HCT116 (cell line): ENCODE measurements around the gene MYRFL. TPM values are rescaled to one million over a fixed set of nuclear protein-coding genes. Genes with fewer than 3 reads are reported as not detected.

Experiments
- ATAC-seq: fragments of 200-7000 bp; cut with Tn5 transposase; 2 replicates; pipeline ENCODE4 v1.9.1; 2020; ENCODE audit warnings: mild to moderate bottlenecking, moderate library complexity
- BruUV-seq: library from RNA; stranded (reverse); fragments of 400-500 nt; replicated peaks from 2 replicates; lab custom pipeline; 2021; lab: Mats Ljungman, UMichigan
- CTCF ChIA-PET: fragments of 300-600 bp; sonication (Branson Sonifier 250); formaldehyde crosslinking; loops from one replicate; lab custom pipeline; 2021; ENCODE audit warnings: antibody characterized with exemption; lab: Charles Lee
- POLR2A ChIA-PET: fragments of 300-600, 350-600 bp; sonication (Branson Sonifier 250); formaldehyde crosslinking; loops from one replicate; lab custom pipeline; 2021; ENCODE audit warnings: antibody characterized with exemption; lab: Charles Lee
- RAD21 ChIA-PET, 2 experiments: fragments of 300-600 bp; sonication (Branson Sonifier 250); formaldehyde crosslinking; loops; one replicate each; lab custom pipeline; 2023; ENCODE audit warnings: low total read pairs in 2 of 2; ENCODE audit not compliant: uncharacterized antibody in 2 of 2, unreplicated experiment in 2 of 2, low non-redundant PET in 1 of 2; lab: Charles Lee
- DNase-seq: peaks from one replicate; pipeline ENCODE4 v3.0.0-alpha.2; 2010; ENCODE audit warnings: low read depth, low spot score
- H2AFZ ChIP-seq: fragments of 200-600 bp; shearing (Covaris generic), sonication (generic); 2 replicates; pipeline ENCODE4 v1.6.1; 2017; ENCODE audit warnings: low read depth, mixed run types, mixed read lengths, antibody characterized with exemption, low read length; ENCODE audit not compliant: poor library complexity, severe bottlenecking
- H3K27ac ChIP-seq: 2 replicates; pipeline ENCODE4 v1.5.1; 2012; ENCODE audit warnings: low read depth, low read length
- H3K27me3 ChIP-seq: fragments of 200-600 bp; sonication (generic); 2 replicates; pipeline ENCODE4 v1.6.1; 2016; ENCODE audit warnings: mixed run types, low read length, mixed read lengths; ENCODE audit not compliant: insufficient read depth
- H3K36me3 ChIP-seq, 2 experiments: fragments of 200-500 bp in 1 of 2; fragments of 200-600 bp in 1 of 2; sonication (Bioruptor generic) in 1 of 2; sonication (generic) in 1 of 2; 2 replicates each; pipeline versions ENCODE4 v1.5.1 to v1.6.1; 2014 to 2016; ENCODE audit warnings: low read length in 2 of 2, inconsistent platforms in 1 of 2, mixed read lengths in 1 of 2, mixed run types in 1 of 2; ENCODE audit not compliant: insufficient read depth in 2 of 2, control insufficient read depth in 1 of 2
- H3K4me1 ChIP-seq, 2 experiments: fragments of 200-600 bp in 1 of 2; sonication (generic) in 1 of 2; 2 replicates each; pipeline versions ENCODE4 v1.5.1 to v1.6.1; 2012 to 2017; ENCODE audit warnings: low read length in 2 of 2, inconsistent platforms in 1 of 2, mild to moderate bottlenecking in 1 of 2, mixed read lengths in 1 of 2, mixed run types in 1 of 2, moderate library complexity in 1 of 2; ENCODE audit not compliant: insufficient read depth in 2 of 2, control insufficient read depth in 1 of 2
- H3K4me2 ChIP-seq: fragments of 200-600 bp; sonication (generic); 2 replicates; pipeline ENCODE4 v1.6.1; 2017; ENCODE audit warnings: mixed run types, low read length, mixed read lengths
- H3K4me3 ChIP-seq, 2 experiments: fragments of 200-600 bp in 1 of 2; sonication (generic) in 1 of 2; replicated peaks in 1 of 2; 2 replicates each; pipeline ENCODE4 v1.5.1; 2011 to 2016; ENCODE audit warnings: low read length in 2 of 2, control low read depth in 1 of 2, low read depth in 1 of 2, mild to moderate bottlenecking in 1 of 2, mixed read lengths in 1 of 2, mixed run types in 1 of 2
- H3K79me2 ChIP-seq: fragments of 200-600 bp; sonication (generic); 2 replicates; pipeline ENCODE4 v1.6.1; 2017; ENCODE audit warnings: mild to moderate bottlenecking, mixed run types, low read length, moderate library complexity, mixed read lengths; ENCODE audit not compliant: insufficient read depth
- H3K9ac ChIP-seq: fragments of 200-600 bp; sonication (generic); 2 replicates; pipeline ENCODE4 v1.6.1; 2016; ENCODE audit warnings: low read length, mixed read lengths
- H3K9me2 ChIP-seq: fragments of 200-600 bp; sonication (generic), shearing (Covaris generic); 2 replicates; pipeline ENCODE4 v1.6.1; 2017; ENCODE audit warnings: mixed run types, mild to moderate bottlenecking, moderate library complexity; ENCODE audit not compliant: insufficient read depth
- H3K9me3 ChIP-seq, 2 experiments: fragments of 200-500 bp in 1 of 2; fragments of 200-600 bp in 1 of 2; sonication (Bioruptor generic) in 1 of 2; sonication (generic) in 1 of 2; 2 replicates each; pipeline ENCODE4 v1.6.1; 2014 to 2017; ENCODE audit warnings: low read length in 2 of 2, mixed read lengths in 2 of 2, inconsistent platforms in 1 of 2, low read depth in 1 of 2, mild to moderate bottlenecking in 1 of 2, mixed run types in 1 of 2, moderate library complexity in 1 of 2; ENCODE audit not compliant: control insufficient read depth in 1 of 2, insufficient read depth in 1 of 2
- H4K20me1 ChIP-seq: fragments of 200-600 bp; sonication (generic), shearing (Covaris generic); 2 replicates; pipeline ENCODE4 v1.6.1; 2017; ENCODE audit warnings: mixed run types, mild to moderate bottlenecking, moderate library complexity; ENCODE audit not compliant: insufficient read depth
- CBX3 ChIP-seq: IDR thresholded peaks from 2 replicates; pipeline ENCODE4 v1.6.1; 2012; ENCODE audit warnings: low read depth
- CEBPB ChIP-seq: IDR thresholded peaks from 2 replicates; pipeline ENCODE4 v1.6.1; 2012; ENCODE audit warnings: low read depth
- CTCF ChIP-seq, 3 experiments: fragments of 200-600 bp in 1 of 3; sonication (generic) in 1 of 3; IDR thresholded peaks in 2 of 3; conservative IDR thresholded peaks in 1 of 3; 2 replicates each; pipeline ENCODE4 v1.5.1; 2012 to 2017; ENCODE audit warnings: low read depth in 2 of 3, low read length in 2 of 3, antibody characterized with exemption in 1 of 3, borderline replicate concordance in 1 of 3, control low read depth in 1 of 3, mild to moderate bottlenecking in 1 of 3, mixed read lengths in 1 of 3, mixed run types in 1 of 3, moderate library complexity in 1 of 3; ENCODE audit not compliant: insufficient read depth in 1 of 3
- EGR1 ChIP-seq: IDR thresholded peaks from 2 replicates; pipeline ENCODE4 v1.6.1; 2012; ENCODE audit warnings: low read depth
- EZH2phosphoT487 ChIP-seq: fragments of 200-600 bp; IDR thresholded peaks from 2 replicates; pipeline ENCODE4 v1.6.1; 2018; ENCODE audit warnings: antibody characterized with exemption, borderline replicate concordance
- FOSL1 ChIP-seq: IDR thresholded peaks from 2 replicates; pipeline ENCODE4 v1.6.1; 2012; ENCODE audit warnings: low read depth
- MAX ChIP-seq: IDR thresholded peaks from 2 replicates; pipeline ENCODE4 v1.6.1; 2012
- POLR2A ChIP-seq: IDR thresholded peaks from 2 replicates; pipeline ENCODE4 v1.7.0; 2011; ENCODE audit warnings: borderline replicate concordance; ENCODE audit not compliant: insufficient read depth, insufficient read length; ENCODE audit errors: extremely low read depth
- SIN3A ChIP-seq: IDR thresholded peaks from 2 replicates; pipeline ENCODE4 v1.6.1; 2012; ENCODE audit warnings: low read depth
- SP1 ChIP-seq: IDR thresholded peaks from 2 replicates; pipeline ENCODE4 v1.6.1; 2012; ENCODE audit warnings: low read depth
- SRF ChIP-seq: IDR thresholded peaks from 2 replicates; pipeline ENCODE4 v1.6.1; 2012; ENCODE audit warnings: low read depth
- YY1 ChIP-seq: IDR thresholded peaks from 2 replicates; pipeline ENCODE4 v1.6.1; 2011; ENCODE audit warnings: low read length, low read depth, moderate library complexity, mild to moderate bottlenecking; ENCODE audit not compliant: insufficient replicate concordance; ENCODE audit errors: extremely low read depth
- ZFX ChIP-seq: fragments of 450-650 bp; IDR thresholded peaks from 2 replicates; pipeline ENCODE4 v1.6.1; 2017
- ZNF274 ChIP-seq: fragments of 200-500 bp; sonication (Bioruptor generic); IDR thresholded peaks from 2 replicates; pipeline ENCODE4 v1.6.1; 2014; ENCODE audit warnings: mild to moderate bottlenecking, low read depth, low read length, inconsistent platforms
- intact Hi-C: fragments of 100-400 bp; cut with micrococcal nuclease; formaldehyde crosslinking; loops from 2 replicates; pipeline ENCODE4 v1.10.0; 2022
- total RNA-seq: library from RNA; stranded (reverse); gene quantifications from one replicate; pipeline ENCODE4 v1.2.1, GENCODE V29; 2021; ENCODE audit not compliant: unreplicated experiment
- TF ChIP-seq, protein P1 (sequence below): IDR thresholded peaks from 2 replicates; pipeline ENCODE4 v1.6.1; 2012; ENCODE audit warnings: low read depth
- TF ChIP-seq, protein P2 (sequence below): IDR thresholded peaks from 2 replicates; pipeline ENCODE4 v1.6.1; 2012

Gene MYRFL
- total RNA-seq, 1 experiment from 2014 or later = 0.30 TPM

- BruUV-seq = no TSS peak
- ChIA-PET POLR2A (no interaction called here), CTCF (no interaction called here), RAD21 (no interaction called here)
- no peak overlapping the region for H3K9ac ChIP-seq
- H4K20me1 ChIP-seq = no peaks in the 10 kb centered on the region
- no peaks in the 10 kb centered on the region for H3K36me3 ChIP-seq
- no peak overlapping the region for H3K27ac ChIP-seq
- intact Hi-C loops = no loop called here
- DNase-seq (no peak), ATAC-seq (no peak)
- no peak overlapping the region for H3K4me3 ChIP-seq
- TF ChIP-seq SP1 = no peak
- TF ChIP-seq SRF = no peak
- no peak for TF ChIP-seq SIN3A
- no peak for TF ChIP-seq CEBPB
- no peak for TF ChIP-seq YY1
- TF ChIP-seq CBX3 = no peak
- H3K79me2 ChIP-seq = no peaks in the 10 kb centered on the region
- H3K4me2 ChIP-seq = no peak overlapping the region
- H3K27me3 ChIP-seq = no peaks in the 10 kb centered on the region
- H3K4me1 ChIP-seq = no peaks in the 10 kb centered on the region
- no peak overlapping the region for H2AFZ ChIP-seq
- H3K9me2 ChIP-seq = no peaks in the 10 kb centered on the region
- H3K9me3 ChIP-seq = no peaks in the 10 kb centered on the region; a peak in 1 of 4 replicates
Measured at GRCh38 chr12:69949311-69950002, 124.4 kb downstream of the MYRFL start.

DNA sequence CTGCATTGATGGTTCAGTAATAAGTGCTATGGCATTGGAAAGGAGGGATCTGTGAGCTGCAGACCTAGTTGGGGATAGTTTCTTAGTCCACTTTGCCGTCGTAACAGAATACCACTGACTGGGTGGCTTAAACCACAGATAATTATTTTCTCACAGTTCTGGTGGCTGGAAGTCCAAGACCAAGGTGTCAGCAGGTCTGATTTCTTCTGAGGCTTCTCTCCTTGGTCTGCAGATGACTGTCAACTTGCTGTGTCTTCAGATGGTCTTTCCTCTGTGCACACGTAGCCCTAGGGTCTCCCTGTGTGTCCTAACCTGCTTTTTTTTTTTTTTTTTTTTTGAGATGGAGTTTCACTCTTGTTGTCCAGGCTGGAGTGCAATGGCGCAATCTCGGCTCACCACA is 126.1 kb downstream of the MYRFL start:
- intact Hi-C loops = no loop called here
- H3K36me3 ChIP-seq = no peaks in the 10 kb centered on the region
- H4K20me1 ChIP-seq = no peaks in the 10 kb centered on the region
- no peak overlapping the region for H3K9ac ChIP-seq
- H3K9me3 ChIP-seq = no peaks in the 10 kb centered on the region; a peak in 1 of 4 replicates
- DNase-seq (no peak), ATAC-seq (no peak)
- H3K4me1 ChIP-seq = no peaks in the 10 kb centered on the region
- no peak overlapping the region for H2AFZ ChIP-seq
- CTCF ChIA-PET = no interaction called here
- POLR2A ChIA-PET = no interaction called here
- H3K9me2 ChIP-seq = no peaks in the 10 kb centered on the region
- H3K4me3 ChIP-seq = no peak overlapping the region
- no TSS peak for BruUV-seq
- no peaks in the 10 kb centered on the region for H3K27me3 ChIP-seq
- H3K4me2 ChIP-seq = no peak overlapping the region
- H3K27ac ChIP-seq = no peak overlapping the region
- RAD21 ChIA-PET = no interaction called here
- no peaks in the 10 kb centered on the region for H3K79me2 ChIP-seq
- TF ChIP-seq, protein P1, sequence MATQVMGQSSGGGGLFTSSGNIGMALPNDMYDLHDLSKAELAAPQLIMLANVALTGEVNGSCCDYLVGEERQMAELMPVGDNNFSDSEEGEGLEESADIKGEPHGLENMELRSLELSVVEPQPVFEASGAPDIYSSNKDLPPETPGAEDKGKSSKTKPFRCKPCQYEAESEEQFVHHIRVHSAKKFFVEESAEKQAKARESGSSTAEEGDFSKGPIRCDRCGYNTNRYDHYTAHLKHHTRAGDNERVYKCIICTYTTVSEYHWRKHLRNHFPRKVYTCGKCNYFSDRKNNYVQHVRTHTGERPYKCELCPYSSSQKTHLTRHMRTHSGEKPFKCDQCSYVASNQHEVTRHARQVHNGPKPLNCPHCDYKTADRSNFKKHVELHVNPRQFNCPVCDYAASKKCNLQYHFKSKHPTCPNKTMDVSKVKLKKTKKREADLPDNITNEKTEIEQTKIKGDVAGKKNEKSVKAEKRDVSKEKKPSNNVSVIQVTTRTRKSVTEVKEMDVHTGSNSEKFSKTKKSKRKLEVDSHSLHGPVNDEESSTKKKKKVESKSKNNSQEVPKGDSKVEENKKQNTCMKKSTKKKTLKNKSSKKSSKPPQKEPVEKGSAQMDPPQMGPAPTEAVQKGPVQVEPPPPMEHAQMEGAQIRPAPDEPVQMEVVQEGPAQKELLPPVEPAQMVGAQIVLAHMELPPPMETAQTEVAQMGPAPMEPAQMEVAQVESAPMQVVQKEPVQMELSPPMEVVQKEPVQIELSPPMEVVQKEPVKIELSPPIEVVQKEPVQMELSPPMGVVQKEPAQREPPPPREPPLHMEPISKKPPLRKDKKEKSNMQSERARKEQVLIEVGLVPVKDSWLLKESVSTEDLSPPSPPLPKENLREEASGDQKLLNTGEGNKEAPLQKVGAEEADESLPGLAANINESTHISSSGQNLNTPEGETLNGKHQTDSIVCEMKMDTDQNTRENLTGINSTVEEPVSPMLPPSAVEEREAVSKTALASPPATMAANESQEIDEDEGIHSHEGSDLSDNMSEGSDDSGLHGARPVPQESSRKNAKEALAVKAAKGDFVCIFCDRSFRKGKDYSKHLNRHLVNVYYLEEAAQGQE = no peak
- TF ChIP-seq POLR2A (no peak), EZH2phosphoT487 (no peak), YY1 (no peak), SRF (no peak), ZNF274 (no peak), CTCF (IDR thresholded peaks at IDR 0.05 in 2 of 3, conservative IDR thresholded peaks at IDR 0.05 in 1 of 3; ENCODE audit: borderline replicate concordance in 1 of 3, insufficient read depth in 1 of 3, low read depth in 2 of 3, low read length in 2 of 3) (no peak), FOSL1 (no peak), MAX (no peak), EGR1 (no peak), SIN3A (no peak), ZFX (no peak)
- TF ChIP-seq, protein P2, sequence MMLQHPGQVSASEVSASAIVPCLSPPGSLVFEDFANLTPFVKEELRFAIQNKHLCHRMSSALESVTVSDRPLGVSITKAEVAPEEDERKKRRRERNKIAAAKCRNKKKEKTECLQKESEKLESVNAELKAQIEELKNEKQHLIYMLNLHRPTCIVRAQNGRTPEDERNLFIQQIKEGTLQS = no peak
